HG02588 (cell line): ENCODE data around the gene TRABD2A.
A peak's percentile ranks its signal among the peaks of the same experiment; 100 is the strongest.

Source experiments
- ATAC-seq: cut with Tn5 transposase; IDR thresholded peaks from one replicate; pipeline ENCODE4 v1.9.1; 2021; ENCODE audit warnings: mild to moderate bottlenecking, moderate library complexity; ENCODE audit not compliant: unreplicated experiment

The TRABD2A gene

DNA sequence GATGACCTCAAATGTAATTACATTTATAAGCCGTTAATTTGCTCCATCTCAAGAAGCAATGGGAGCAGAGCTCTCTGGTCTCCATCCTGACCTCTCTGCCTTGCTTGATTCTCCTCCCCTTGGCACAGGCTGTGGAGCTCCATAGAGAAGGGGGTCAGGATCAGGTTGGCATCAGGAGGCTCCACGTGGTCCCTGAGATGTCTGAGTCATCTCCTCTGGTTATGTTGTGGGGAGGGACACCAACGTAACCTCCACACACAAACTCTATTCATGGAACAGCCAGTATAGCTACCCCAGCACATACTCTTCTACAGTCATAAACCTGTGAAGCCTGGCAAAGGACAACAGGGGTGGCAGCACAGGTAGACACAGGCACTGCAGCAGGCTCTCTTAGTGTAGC, 29.0 kb downstream of the TRABD2A start:
- ATAC-seq = no peak

DNA sequence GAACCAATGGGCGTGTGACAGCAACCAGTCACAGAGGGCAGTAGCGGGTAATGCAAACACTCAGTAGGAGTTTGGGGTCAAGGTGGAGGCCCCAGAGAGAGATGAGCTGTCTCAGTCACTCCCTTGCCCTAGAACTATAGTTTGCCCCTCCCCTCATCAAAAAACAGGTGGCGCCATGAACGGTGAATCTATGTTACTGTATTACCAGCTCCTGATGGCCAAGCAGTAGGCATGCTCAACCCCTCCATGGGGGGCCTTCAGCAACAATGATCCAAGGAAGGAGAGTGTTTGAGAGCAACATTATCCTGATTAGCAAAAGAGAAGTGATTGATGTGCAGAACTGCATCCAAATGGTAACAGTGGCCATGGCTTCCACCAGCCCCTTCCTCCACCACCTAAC, 30.4 kb downstream of the TRABD2A start:
- ATAC-seq = no peak

DNA sequence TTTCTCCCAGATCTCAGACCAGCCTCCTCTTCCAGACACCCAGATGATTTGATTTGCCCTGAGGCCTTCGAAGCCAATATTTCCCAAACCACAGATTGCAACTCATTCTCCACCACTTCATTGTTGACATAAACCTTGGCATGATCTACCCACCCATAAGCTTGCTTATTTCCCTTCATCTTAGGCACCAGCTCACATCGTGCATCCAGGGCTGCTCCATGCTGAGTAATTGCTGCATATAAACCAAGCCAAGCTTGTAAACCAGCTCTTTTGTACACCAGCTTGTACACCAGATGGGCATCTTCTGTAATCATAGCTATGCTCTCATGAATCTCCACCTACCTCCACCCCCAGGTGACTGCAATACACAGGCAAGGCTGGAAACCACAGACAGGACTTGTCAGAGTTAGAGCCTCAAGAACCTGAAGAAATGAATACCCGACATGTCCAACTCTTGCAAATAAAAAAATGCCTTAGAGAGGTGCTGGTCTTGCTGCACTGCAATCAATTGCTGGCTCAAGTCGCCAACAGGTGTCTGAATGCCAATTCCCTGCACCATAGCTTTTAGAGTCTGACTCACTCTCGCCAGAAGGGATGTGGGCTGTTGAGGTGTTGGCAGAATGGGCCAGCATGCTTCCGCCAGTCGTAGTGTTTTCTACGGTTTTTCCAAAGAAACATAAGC, 31.5 kb downstream of the TRABD2A start:
- ATAC-seq = no peak

DNA sequence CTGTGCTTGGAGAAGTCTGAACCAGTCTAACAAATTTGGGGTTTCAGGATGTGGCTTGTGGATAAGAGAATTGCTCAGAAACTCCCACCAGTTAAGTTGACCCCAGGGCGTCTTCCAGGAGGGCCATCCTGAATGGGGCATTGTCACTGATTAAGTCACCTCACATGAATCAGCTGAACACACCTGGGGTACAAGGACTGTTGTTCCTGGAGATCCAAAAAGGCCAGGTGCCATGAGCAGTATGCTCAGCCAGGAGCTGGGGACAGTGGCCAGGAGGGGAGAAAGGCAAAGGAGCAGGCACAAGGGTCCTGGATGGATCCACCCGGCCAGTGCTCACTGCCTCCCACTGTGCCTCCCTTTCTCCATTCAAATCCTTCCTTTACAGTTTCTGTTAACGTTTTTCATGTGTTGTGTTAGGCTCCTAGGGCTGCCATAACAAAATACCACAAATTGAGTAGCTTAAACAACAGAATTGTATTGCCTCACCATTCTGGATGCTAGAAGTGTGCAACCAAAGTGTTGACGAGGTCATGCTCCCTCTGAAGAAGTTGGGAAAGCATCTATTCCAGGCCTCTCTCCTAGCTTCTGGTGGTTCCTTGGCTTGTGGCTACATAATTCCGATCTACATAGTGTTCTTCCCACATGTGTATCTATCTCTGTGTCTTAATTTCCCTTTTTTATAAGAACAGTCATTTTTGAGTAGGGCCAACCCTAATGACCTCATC, 33.4 kb downstream of the TRABD2A start:
- ATAC-seq = no peak

DNA sequence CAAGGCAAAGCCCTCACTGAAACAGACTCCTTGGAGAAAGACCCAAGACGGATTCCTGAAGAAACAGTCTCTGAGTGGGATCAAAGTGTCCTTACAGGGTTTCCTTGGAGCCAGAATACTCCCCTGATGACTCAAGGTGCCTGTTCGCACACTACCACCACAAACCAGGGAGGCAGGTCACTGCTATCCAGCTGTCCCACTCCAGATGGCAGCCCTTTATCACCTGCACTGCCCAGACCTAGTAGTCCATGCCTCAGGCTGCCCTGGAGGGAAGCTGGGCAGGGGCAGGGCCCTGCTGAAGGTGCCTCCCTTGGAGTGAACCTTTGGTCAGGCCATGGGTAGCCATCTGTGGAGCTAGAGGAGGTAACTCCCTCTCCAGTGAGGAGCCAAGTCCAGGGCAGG, 34.1 kb downstream of the TRABD2A start:
- ATAC-seq = no peak

DNA sequence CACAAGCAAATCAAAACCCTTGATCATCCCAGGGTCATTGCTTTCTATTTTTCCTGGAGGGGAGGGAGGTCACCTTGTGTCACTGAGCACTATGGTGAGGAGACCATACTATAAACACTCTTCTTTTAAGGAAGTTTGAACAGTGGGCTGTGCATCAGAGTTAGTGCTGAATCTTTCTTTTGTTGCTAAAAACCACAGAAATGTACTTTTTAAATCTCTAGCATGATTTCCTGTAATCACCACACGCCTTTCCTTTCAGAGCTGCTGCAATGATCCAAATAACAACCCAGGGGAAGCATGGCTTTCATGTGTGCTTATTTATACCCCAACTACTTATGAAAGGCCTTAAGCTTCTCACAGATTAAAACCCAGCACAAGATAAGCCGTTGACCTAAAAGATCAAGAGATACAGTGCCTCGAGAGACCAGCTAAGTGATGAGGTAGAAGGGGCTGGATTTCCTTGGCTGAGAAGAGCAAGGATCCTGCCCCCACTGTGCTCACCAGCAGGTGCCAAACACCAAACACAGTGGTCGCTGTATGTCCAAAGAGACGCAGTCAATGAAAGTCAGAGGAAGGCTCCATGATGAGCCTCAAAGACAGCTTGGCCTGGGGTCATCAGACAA, 34.7 kb downstream of the TRABD2A start:
- ATAC-seq = no peak

DNA sequence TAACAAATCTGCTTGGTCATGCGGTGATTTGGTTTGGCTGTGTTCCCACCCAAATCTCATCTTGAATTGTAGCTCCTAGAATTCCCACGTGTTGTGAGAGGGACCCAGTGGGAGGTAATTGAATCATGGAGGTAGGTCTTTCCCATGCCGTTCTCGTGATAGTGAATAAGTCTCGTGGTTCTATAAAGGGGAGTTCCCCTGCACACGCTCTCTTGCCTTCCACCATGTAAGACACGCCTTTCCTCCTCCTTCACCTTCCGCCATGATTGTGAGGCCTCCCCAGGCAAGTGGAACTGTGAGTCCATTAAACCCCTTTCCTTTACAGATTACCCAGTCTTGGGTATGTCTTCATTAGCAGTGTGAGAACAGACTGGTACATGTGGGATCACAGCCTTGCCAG, 36.7 kb downstream of the TRABD2A start:
- no peak for ATAC-seq

DNA sequence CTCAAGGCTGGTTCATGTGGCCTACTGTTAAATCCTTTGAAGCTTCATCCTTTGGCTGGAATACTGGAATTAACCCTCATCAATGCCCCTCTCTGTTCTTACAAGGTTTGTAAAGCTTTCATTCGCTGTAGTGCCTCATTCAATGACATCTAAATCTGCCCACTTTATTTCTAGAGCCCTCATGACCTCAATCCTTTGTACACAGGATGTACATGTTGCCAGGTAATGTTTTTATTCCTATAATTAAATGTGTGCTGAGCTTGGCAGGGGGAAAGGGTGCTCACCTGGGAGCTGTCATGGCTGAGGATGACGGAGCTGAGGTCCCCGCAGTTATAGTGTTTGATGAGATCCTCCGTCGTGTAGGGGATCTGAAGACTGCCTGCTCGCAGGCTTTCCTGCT, 39.3 kb downstream of the TRABD2A start:
- no peak for ATAC-seq

DNA sequence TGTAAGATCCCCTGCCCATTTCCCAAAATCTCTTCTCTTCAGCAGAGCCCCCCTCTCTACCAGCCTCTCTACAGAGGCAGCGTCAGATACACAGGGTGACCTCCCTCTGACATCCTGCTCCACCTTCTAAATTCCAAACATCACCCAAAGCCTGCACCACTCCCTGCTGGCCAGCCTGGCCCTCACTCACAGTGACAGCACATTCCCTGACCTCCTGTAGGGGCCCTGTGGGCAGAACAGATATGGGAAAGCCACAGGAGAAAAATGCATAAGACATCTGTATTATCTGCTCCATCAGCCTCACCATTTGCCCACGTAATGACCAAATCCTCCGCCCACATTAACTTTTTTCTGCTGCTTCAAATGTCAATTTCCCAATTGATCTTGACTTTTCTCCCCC, 40.6 kb downstream of the TRABD2A start:
- no peak for ATAC-seq

DNA sequence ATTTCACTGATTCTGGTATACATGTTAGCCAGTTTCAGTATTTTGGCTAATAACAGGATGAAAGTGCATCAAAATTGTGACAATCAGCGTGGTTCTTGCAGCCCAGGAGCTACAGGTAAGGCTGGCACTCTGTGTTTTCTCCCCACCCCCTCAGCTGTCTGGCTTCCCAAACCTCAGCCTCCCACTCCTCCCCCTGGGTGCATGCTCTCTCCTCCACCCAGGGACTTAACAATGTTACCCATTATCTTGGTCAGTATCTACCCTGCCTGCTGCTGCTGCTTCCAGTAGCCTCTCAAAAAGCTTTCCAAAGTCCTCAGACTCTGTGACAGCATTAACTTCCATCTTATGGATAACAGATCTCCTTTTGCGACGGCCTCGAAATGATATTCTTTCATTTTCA, 41.0 kb downstream of the TRABD2A start:
- ATAC-seq = no peak

DNA sequence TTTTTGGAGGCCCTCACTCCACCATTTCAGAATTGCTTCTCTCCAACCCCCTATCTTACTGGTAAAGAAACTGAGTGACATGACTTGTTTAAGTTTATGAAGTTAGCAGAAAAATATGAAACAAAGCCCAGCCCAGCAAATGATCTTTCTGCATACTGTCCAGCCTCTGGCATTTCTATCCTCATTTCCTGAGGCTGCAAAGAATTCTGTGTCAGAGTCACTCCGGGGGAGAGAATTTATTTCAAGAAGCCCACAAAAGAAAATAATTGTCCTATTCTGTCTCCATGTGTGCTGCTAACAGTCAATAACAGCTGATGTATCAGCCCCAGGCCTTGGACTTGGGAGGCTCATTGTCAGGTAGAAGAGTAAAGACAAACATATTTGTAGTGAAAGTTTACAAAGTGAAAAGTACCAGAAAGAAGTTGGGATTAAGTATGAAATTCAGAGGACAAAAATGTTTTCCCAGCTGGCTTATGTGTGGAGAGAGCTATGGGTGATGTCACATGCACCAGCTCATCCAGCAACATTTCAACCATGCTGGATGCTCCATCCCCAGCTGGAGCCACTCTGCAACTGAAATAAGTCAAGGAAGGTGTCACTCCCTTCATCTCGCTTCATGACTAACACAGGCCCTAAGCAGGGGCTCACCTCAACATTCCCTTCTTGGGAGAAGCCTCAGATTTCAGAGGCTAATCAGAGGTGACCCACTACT, 42.3 kb downstream of the TRABD2A start:
- no peak for ATAC-seq

DNA sequence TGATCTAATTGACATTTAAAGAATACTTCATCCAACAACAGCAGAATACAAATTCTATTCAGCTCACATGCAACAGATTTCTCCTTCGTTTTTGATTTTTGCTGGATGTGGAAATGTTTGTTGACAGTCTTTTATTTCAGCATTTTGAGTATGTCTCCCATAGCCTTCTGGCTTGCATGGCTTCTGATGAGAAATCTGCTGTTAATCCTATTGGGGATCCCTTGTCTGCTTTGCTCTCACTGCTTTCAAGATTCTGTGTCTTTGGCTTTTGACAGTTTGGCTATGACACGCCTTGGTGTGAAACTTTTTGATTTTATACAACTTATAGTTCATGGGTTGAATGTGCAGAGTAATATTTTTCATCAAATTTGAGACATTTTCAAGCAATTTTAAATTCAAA, 44.7 kb downstream of the TRABD2A start:
- ATAC-seq = no peak

DNA sequence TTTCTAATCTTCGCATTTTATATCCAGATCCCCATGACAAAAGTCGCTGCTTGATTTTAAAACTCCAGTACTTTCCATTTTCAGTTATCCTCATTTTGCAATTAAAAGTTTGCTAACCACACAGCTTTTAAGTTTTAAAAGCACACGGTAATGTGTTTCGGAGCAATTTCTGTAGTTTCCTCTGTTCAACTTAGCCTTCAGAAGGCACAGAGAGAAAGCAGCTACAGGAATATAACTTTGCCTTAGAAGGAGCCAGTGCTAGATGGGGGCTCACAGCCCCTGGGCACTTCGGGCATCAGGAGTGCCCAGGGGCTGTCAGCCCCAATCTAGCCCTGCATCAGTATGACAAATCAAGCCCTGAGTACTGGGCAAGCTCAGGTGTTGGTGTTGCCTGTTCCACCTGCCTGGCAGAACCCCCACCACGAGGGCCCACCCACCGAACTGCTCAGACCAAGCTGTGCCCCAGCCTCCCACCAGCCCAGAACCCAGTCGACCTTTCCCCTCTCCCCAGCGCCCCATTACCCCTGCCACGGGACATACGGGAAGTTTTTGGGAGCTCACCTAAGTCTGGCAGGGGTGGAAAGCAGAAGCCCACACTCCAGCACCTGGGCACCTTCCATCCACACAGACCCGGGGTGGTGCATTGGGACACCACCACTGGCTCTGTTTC, 47.3 kb downstream of the TRABD2A start:
- ATAC-seq = no peak

DNA sequence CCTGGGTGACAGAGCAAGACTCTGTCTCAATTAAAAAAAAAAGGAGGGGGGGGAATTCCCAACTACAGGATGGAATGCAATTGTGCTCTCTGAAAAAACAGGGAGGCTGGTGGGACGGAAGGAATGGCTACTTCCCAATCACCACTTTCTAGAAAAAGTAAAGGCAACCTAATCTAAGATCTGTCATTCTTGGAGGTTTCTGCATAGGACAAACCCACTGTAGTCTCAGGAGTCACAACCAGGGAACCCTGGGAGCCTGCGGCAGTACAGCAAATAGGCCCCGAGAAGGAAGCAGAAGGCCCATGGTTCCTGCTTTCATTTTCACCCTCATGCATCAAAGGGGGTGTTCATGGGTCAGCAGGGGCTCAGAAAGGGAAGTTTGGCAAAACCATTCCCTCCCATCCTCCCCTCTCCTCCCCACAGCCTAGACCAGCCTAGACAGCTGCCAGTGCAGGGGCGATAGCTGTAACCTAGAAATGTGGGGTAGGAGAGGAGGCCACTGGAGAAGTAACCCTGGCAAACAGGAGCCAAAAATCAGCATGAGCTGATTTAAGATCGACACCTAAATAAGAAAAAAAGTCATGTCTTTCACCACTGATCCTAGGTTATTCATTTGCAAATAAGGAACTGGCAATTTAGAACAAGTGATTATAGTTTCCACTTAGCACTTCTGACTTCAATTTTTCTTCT, 48.0 kb downstream of the TRABD2A start:
- ATAC-seq = peak; percentile 73

DNA sequence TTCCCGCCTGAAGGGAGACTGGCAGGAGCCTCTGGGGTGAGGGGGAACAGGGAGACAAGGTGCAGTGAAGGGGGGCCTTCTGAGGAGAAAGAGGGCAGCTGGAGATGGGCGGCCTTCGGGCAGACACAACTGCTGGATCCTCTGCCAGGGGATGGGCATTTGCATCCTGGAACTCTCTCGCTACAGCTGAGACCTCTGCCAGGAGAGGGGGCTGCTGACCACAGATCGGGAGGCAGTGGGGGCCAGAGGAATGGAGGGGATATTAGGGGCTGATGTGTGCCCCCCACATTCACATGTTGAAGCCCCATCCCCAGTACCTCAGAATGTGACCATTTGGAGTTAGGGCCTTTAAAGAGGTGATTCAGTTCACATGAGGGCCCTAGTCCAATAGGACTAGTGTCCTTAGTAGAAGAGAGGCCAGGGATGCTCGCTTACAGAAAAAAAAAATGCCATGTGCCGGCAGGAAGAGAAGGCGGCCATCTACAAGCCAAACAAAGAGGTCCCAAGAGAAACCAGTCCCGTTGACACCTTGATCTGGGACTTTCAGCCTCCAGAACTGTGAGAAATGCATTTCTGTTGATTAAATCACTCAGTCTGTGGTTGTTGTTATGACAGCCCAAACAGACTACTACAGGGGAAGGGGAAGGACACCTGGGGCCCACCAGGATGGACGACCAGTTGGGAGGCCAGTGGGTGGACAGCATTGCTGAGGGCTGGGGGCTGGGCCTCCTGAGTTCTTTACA, 50.0 kb downstream of the TRABD2A start:
- no peak for ATAC-seq

DNA sequence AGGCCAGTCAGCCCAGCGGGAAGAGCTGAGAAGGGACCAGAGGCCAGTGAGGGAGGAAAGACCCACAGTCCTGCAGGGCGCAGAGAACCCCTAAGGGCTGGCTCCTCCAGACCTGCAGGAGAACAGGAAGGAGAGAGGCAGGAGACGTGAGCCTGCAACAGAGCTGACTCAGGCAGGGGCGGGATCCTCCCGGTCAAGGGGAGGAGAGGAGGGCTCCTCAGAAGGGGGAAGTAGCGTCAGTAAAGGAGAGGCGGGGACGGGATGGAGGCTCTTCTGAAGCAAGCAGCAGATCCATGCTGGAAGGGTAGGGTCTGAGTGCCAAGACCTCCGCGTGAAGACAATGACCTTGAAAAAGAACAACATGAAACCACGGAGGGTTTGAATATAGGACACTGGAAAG, 50.8 kb downstream of the TRABD2A start:
- ATAC-seq = no peak

DNA sequence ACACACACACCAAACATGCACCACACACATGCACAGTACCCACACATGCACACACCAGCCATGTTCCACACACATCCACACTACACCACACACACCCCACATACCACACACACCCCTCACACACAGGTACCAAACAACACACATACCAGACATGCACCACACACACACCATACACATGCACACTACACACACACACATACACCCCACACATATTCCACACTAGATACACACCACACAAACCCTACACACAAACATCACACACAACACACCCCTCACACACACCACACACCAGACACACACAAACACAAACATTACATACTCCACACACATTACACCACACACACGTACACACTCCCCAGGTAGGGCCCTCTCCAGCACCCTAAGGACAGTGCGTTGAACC, 51.2 kb downstream of the TRABD2A start:
- ATAC-seq = no peak

DNA sequence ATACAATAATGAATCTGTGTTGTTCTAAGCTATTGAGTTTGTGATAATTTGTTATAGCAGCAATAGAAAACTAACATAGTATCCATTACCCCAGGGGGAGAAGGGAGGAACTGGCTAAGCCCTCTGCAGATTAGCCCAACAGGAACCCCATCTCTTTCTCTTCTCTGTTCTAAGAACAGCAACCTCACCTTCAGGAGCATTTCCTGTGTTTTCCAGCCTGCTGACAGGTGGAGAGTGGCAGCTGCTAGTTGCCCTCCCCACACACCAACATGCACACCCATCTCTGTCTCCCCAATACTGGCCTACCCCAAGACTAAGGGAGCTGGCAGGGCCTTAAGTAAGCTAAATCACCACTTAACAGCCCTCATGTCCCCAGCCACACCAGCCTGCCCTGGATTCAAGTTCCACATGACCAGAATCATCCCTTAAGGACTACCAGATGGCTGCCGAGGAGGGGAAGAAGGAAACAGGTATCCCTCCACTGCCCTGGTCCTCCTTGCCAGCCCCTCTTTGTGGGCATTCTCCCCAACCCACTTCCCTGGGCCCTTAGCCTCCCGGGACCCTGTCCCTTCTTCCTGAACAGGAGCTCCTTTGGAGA, 52.8 kb downstream of the TRABD2A start:
- no peak for ATAC-seq

DNA sequence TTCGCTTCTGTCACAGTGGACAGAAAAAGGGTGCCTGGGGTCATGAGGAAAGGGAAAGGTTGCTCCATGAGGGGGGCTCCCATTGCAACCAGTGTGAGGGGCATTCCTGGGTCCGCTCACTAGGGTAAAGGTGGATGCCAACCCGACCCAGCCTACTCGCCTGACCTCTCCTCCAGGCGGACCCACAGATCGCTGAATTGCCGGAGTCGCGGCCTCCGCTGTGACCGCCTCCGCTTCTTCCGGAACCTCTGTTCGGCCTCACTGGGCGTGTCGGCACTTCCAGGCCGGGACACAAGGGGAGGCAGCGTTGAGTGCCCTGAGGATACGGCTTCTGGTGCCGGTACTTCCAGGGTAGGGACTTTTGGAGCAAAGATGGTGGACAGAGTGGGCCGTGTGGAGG, 57.1 kb downstream of the TRABD2A start:
- no peak for ATAC-seq
